WI38 (cell line): ENCODE data around the gene MRLN.
"Not testable (repeated sequence)": the region's sequence is repeated elsewhere in the genome, so short reads cannot be mapped to it uniquely, and the experiment has no call there.

Experiments used
- H3K4me3 ChIP-seq: 2 replicates; pipeline ENCODE4 v1.5.1; 2011; ENCODE audit warnings: low read depth, mild to moderate bottlenecking, control low read depth, low read length
- TF ChIP-seq, protein P1 (sequence below): IDR thresholded peaks from 2 replicates; pipeline ENCODE4 v1.5.1; 2012; ENCODE audit warnings: low read depth, mild to moderate bottlenecking, control low read depth, low read length

Gene MRLN

GRCh38 chr10:59741583-59741982 lies 11.7 kb downstream of the MRLN start:
- TF ChIP-seq, protein P1, sequence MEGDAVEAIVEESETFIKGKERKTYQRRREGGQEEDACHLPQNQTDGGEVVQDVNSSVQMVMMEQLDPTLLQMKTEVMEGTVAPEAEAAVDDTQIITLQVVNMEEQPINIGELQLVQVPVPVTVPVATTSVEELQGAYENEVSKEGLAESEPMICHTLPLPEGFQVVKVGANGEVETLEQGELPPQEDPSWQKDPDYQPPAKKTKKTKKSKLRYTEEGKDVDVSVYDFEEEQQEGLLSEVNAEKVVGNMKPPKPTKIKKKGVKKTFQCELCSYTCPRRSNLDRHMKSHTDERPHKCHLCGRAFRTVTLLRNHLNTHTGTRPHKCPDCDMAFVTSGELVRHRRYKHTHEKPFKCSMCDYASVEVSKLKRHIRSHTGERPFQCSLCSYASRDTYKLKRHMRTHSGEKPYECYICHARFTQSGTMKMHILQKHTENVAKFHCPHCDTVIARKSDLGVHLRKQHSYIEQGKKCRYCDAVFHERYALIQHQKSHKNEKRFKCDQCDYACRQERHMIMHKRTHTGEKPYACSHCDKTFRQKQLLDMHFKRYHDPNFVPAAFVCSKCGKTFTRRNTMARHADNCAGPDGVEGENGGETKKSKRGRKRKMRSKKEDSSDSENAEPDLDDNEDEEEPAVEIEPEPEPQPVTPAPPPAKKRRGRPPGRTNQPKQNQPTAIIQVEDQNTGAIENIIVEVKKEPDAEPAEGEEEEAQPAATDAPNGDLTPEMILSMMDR = no peak
- no peak overlapping the region for H3K4me3 ChIP-seq

DNA sequence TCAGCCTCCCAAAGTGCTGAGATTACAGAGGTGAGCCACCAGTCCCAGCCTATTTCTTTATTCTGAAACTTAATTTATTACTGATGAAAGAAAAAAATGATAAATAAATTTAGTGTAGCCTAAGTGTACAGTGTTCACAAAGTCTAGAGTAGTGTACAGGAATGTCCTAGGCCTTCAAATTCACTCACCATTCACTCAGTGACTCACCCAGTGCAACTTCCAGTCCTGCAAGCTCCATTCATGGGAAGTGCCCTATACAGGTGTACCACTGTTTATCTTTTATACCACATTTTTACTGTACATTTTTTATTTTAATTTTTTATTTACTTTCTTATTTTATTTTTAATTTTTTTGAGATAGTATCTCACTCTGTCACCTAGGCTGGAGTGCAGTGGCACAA lies 12.2 kb downstream of the MRLN start:
- TF ChIP-seq, protein P1 = no peak
- H3K4me3 ChIP-seq = no peak overlapping the region

GRCh38 chr10:59736749-59737148 lies 16.5 kb downstream of the MRLN start:
- H3K4me3 ChIP-seq = no peak overlapping the region
- TF ChIP-seq, protein P1 = no peak

DNA sequence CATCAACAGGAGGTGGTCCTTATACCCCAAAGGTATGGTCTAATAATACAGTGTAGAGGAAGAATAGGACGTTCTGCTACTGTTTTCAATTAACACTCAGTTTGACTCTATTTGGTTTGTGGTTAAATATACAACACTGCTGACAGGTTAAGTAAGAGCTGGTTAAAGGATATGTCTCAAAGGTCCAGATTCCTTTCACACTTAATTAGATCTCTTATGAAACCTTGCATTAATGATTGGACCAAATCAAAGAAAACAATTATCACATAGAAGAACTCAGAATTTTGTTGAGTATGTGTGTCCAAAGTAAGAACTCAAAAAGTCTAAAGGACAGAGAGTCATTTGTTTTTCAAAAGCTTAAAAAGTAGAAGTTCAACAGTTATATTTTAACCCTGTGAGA lies 18.0 kb downstream of the MRLN start:
- H3K4me3 ChIP-seq = no peak overlapping the region
- TF ChIP-seq, protein P1 = no peak

DNA sequence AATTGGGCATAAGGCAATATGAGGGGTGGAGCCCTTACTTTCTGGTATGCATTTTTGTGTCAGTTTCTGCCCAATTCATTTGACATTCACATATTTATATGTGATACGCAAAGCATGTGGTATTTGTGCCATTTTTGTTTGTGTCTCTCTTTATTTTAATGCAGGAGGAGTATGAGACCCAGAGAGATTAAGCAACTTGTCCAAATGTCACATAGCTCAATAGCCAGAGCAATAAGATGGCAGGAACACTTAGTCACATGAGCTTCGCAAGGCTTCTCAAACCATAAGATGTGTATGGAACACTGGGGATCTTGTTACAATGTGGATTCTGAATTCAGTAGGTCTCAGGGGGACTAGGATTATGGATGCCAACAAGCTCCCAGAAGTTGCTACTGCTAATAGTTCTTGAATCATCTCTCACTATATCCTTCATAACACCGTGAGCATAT lies 19.2 kb downstream of the MRLN start:
- TF ChIP-seq, protein P1 = no peak
- H3K4me3 ChIP-seq = no peak overlapping the region

DNA sequence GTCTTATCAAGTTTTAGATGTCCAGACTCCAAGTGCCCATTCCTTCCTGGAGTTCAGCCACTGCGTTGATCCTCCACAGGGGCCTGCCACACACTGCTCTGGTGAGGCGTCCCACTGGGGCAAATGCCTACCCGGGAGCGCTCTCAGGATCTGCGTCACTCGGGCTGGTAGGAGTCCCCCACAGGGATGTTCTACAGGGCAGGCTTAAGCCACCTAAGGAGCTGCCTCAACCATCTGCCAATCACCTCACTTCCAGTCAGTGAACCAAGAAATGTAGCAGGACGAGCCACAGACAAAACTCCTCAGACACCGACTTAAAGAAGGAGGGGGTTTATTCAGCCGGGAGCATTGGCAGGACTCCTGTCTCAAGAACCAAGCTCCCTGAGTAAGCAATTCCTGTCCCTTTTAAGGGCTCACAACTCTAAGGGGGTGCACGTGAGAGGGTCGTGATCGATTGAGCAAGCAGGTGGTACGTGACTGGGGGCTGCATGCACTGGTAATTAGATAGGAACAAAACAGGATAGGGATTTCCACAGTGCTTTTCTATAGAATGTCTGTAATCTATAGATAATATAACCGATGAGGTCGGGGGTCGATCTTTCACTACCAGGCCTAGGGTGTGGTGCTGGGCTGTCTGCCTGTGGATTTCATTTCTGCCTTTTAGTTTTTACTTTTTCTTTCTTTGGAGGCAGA lies 19.8 kb downstream of the MRLN start:
- not testable (repeated sequence) for H3K4me3 ChIP-seq

DNA sequence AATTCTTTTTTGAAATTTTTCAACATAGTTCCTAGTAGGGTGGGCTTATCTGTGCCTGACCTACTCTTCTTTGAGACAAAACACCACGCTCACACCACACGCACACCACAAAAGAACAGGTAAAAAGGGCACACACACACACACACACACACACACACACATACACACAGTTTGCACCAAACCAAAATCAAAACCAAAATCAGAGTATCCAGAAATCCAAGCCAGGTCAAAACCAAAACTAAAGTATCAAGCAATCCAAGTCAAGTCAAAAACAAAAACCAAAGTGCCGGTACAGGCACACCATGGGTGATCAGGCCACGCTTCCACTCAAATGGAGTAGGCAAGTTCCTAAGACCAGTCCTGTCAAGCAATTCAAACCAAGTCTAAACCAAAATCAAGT lies 20.4 kb downstream of the MRLN start:
- H3K4me3 ChIP-seq = not testable (repeated sequence)

DNA sequence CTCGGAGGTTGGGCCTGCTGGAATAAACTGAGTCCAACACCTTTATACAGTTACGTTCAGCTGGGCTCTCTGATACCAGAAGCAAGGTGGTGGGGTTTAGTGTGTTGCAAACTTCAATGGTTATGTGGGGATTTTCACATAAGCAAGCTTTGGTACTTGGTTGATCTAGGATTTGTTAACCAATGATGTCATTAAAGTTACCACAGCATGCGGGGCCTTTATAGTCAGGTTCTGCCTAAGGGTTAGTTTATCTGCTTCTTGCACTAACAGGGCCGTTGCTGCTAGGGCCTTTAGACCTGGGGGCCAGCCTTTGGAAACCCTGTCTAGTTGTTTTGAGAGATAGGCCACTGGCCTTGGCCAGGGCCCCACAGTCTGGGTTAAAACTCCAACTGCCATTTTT lies 24.1 kb downstream of the MRLN start:
- H3K4me3 ChIP-seq = not testable (repeated sequence)
